Keratinocyte (primary cell): ENCODE results near the gene SSTR1. TPM values are rescaled to one million over a fixed set of nuclear protein-coding genes. Genes with fewer than 3 reads are reported as not detected.

Source experiments
- DNase-seq: peaks from one replicate; pipeline ENCODE4 v3.0.0-alpha.2; 2011; ENCODE audit warnings: low read depth, missing footprints, low spot score
- FAIRE-seq: peaks from 2 replicates; lab custom pipeline; 2011; peaks lifted over from hg19 to GRCh38; lab: Jason Lieb, UNC
- H2AFZ ChIP-seq: 2 replicates; pipeline ENCODE4 v1.6.0; 2012; ENCODE audit warnings: low read length, control low read depth, inconsistent platforms; ENCODE audit not compliant: control insufficient read depth
- H3K27ac ChIP-seq: 2 replicates; pipeline ENCODE4 v1.5.1; 2011; ENCODE audit warnings: low read length; ENCODE audit not compliant: control insufficient read depth, insufficient read depth
- H3K27me3 ChIP-seq: 3 replicates; pipeline ENCODE4 v1.6.0; 2011; ENCODE audit warnings: low read length; ENCODE audit not compliant: control insufficient read depth, insufficient read depth; ENCODE audit errors: extremely low read depth
- H3K36me3 ChIP-seq, 2 experiments: 2 replicates in 1 of 2; 3 replicates in 1 of 2; pipeline ENCODE4 v1.5.1; 2011; ENCODE audit warnings: low read length in 2 of 2, mild to moderate bottlenecking in 1 of 2; ENCODE audit not compliant: control insufficient read depth in 2 of 2, insufficient read depth in 2 of 2; ENCODE audit errors: extremely low read depth in 1 of 2
- H3K4me1 ChIP-seq: 3 replicates; pipeline ENCODE4 v1.5.1; 2011; ENCODE audit warnings: low read length; ENCODE audit not compliant: control insufficient read depth, insufficient read depth; ENCODE audit errors: extremely low read depth
- H3K4me2 ChIP-seq: 3 replicates; pipeline ENCODE4 v1.6.0; 2011; ENCODE audit warnings: low read depth, low read length; ENCODE audit not compliant: control insufficient read depth, insufficient read depth; ENCODE audit errors: extremely low read depth
- H3K4me3 ChIP-seq, 3 experiments: fragments of 200-600 bp in 1 of 3; sonication (generic) in 1 of 3; 2 replicates in 2 of 3; 3 replicates in 1 of 3; pipeline ENCODE4 v1.5.1; 2011 to 2016; ENCODE audit warnings: low read length in 3 of 3, mild to moderate bottlenecking in 3 of 3, control low read depth in 2 of 3, inconsistent platforms in 1 of 3, low read depth in 1 of 3, mixed read lengths in 1 of 3, mixed run types in 1 of 3, moderate library complexity in 1 of 3; ENCODE audit not compliant: control insufficient read depth in 2 of 3, insufficient read depth in 2 of 3; ENCODE audit errors: extremely low read depth in 1 of 3
- H3K79me2 ChIP-seq: 2 replicates; pipeline ENCODE4 v1.6.0; 2012; ENCODE audit warnings: low read length; ENCODE audit not compliant: control insufficient read depth, insufficient read depth
- H3K9ac ChIP-seq: 3 replicates; pipeline ENCODE4 v1.6.0; 2011; ENCODE audit warnings: low read length; ENCODE audit not compliant: control insufficient read depth, insufficient read depth; ENCODE audit errors: extremely low read depth
- H3K9me1 ChIP-seq: 3 replicates; pipeline ENCODE4 v1.6.0; 2011; ENCODE audit warnings: low read length; ENCODE audit not compliant: control insufficient read depth, insufficient read depth; ENCODE audit errors: extremely low read depth
- H3K9me3 ChIP-seq: 2 replicates; pipeline ENCODE4 v1.5.1; 2012; ENCODE audit warnings: low read depth, low read length; ENCODE audit not compliant: control insufficient read depth
- H4K20me1 ChIP-seq: 3 replicates; pipeline ENCODE4 v1.6.0; 2011; ENCODE audit warnings: low read length; ENCODE audit not compliant: control insufficient read depth, insufficient read depth; ENCODE audit errors: extremely low read depth
- CTCF ChIP-seq, 3 experiments: IDR thresholded peaks in 1 of 3; conservative IDR thresholded peaks in 1 of 3; optimal IDR thresholded peaks in 1 of 3; 2 replicates in 2 of 3; 3 replicates in 1 of 3; pipeline versions ENCODE3 to v1.5.1; 2011; ENCODE audit warnings: low read length in 3 of 3, mild to moderate bottlenecking in 3 of 3, moderate library complexity in 2 of 3, control low read depth in 1 of 3, inconsistent platforms in 1 of 3; ENCODE audit not compliant: insufficient read depth in 2 of 3; ENCODE audit errors: extremely low read depth in 1 of 3
- EZH2 ChIP-seq: IDR thresholded peaks from one replicate; pipeline ENCODE4 v1.6.1; 2012; ENCODE audit warnings: inconsistent platforms, mild to moderate bottlenecking, low read length, moderate library complexity
- dilution Hi-C: fragments of 300-500 bp; cut with MboI; formaldehyde crosslinking; loops from one replicate; pipeline ENCODE4 v1.7.0; 2020; ENCODE audit warnings: low sequenced_read_pairs; ENCODE audit not compliant: extremely low pct_ligation_motif_present
- polyA plus RNA-seq, 5 experiments: library from polyadenylated mRNA; depleted of rRNA in 3 of 5; stranded (reverse) in 3 of 5; stranded (forward) in 1 of 5; unstranded in 1 of 5; fragments of >200 nt; gene quantifications; 1 replicate in 1 of 5; 2 replicates in 3 of 5; 3 replicates in 1 of 5; pipeline versions ENCODE4 v1.2.1 to v1.2.3, GENCODE V29; 2011 to 2012; ENCODE audit warnings: missing spikeins in 2 of 5, low read depth in 1 of 5, low replicate concordance in 1 of 5

SSTR1 gene
- polyA plus RNA-seq, 1 donor (not counting 4 experiments of a cell fraction or from before 2014, with no cell fraction given), result 0.05 TPM

- Histone ChIP-seq H3K9me1 (no peaks in the 10 kb centered on the region), H3K9me3 (no peaks in the 10 kb centered on the region), H2AFZ (no peak overlapping the region), H4K20me1 (no peaks in the 10 kb centered on the region), H3K4me2 (no peak overlapping the region), H3K4me1 (no peaks in the 10 kb centered on the region), H3K79me2 (no peaks in the 10 kb centered on the region), H3K27ac (no peak overlapping the region), H3K36me3 (no peaks in the 10 kb centered on the region), H3K27me3 (no peaks in the 10 kb centered on the region), H3K4me3 (no peak overlapping the region), H3K9ac (no peak overlapping the region)
- FAIRE-seq (no peak), DNase-seq (no peak)
- no peak for TF ChIP-seq EZH2
- TF ChIP-seq CTCF (optimal IDR thresholded peaks at IDR 0.05 in 1 of 3, IDR thresholded peaks at IDR 0.05 in 1 of 3, conservative IDR thresholded peaks at IDR 0.05 in 1 of 3; ENCODE audit: extremely low read depth in 1 of 3, insufficient read depth in 2 of 3, low read length in 3 of 3), result no peak
- dilution Hi-C loops, result no loop called here
Observed at GRCh38 chr14:38233218-38233617, 25.5 kb downstream of the SSTR1 start.

GRCh38 chr14:38238332-38238731, 30.6 kb downstream of the SSTR1 start:
- TF ChIP-seq EZH2, result no peak
- no peak for TF ChIP-seq CTCF (optimal IDR thresholded peaks at IDR 0.05 in 1 of 3, IDR thresholded peaks at IDR 0.05 in 1 of 3, conservative IDR thresholded peaks at IDR 0.05 in 1 of 3; ENCODE audit: extremely low read depth in 1 of 3, insufficient read depth in 2 of 3, low read length in 3 of 3)
- Histone ChIP-seq H4K20me1 (no peaks in the 10 kb centered on the region), H3K79me2 (no peaks in the 10 kb centered on the region), H3K4me3 (no peak overlapping the region), H3K27me3 (no peaks in the 10 kb centered on the region), H2AFZ (no peak overlapping the region), H3K4me2 (no peak overlapping the region), H3K36me3 (no peaks in the 10 kb centered on the region), H3K27ac (no peak overlapping the region), H3K9me1 (no peaks in the 10 kb centered on the region), H3K9me3 (no peaks in the 10 kb centered on the region), H3K4me1 (no peaks in the 10 kb centered on the region), H3K9ac (no peak overlapping the region)
- dilution Hi-C loops, result no loop called here
- no peak for DNase-seq
- FAIRE-seq, result no peak
